Activated naive CD4-positive, alpha-beta T cell treated with anti-CD3 and anti-CD28 coated beads, Interleukin-2, amount 10 ng/mL, durations not matched to agents 7 days and 5 days (primary cell): ENCODE data around the gene MANEAL.

ENCODE experiments used
- CTCF ChIA-PET: fragments of 350-600 bp; sonication (Branson Sonifier 250); formaldehyde crosslinking; loops from one replicate; lab custom pipeline; 2021; ENCODE audit warnings: antibody characterized with exemption; lab: Charles Lee
- DNase-seq: peaks from one replicate; pipeline ENCODE4 v3.0.0-alpha.2; 2020
- H3K27ac Mint-ChIP-seq: one replicate; pipeline ENCODE4 v1.8.0; 2021; ENCODE audit warnings: mild to moderate bottlenecking, moderate library complexity, mixed read lengths
- H3K27me3 Mint-ChIP-seq: one replicate; pipeline ENCODE4 v1.8.0; 2021; ENCODE audit warnings: mild to moderate bottlenecking, mixed read lengths
- H3K36me3 Mint-ChIP-seq: one replicate; pipeline ENCODE4 v1.8.0; 2021; ENCODE audit warnings: mixed read lengths
- H3K4me1 Mint-ChIP-seq: one replicate; pipeline ENCODE4 v1.8.0; 2021; ENCODE audit warnings: mixed read lengths
- H3K4me3 Mint-ChIP-seq: one replicate; pipeline ENCODE4 v1.8.0; 2021; ENCODE audit warnings: mild to moderate bottlenecking, moderate library complexity, mixed read lengths
- H3K9me3 Mint-ChIP-seq: one replicate; pipeline ENCODE4 v1.8.0; 2021; ENCODE audit warnings: mixed read lengths

The MANEAL gene, protein sequence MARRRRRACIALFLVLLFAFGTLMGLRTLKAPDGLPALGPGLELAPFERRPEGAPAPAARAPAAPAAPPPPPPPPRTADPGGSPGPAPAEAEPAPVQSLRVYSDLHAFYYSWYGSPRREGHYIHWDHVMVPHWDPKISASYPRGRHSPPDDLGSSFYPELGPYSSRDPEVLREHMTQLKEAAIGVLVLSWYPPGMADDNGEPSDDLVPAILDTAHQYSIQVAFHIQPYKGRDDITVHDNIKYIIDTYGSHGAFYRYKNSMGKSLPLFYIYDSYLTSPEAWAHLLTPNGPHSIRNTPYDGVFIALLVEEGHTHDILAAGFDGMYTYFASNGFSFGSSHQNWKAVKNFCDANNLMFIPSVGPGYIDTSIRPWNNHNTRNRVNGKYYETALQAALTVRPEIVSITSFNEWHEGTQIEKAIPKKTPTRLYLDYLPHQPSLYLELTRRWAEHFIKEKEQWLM

GRCh38 chr1:37793773-37794371 lies at the start of gene MANEAL:
Gene MANEAL, plus strand, starts transcription at chr1:37793847. Its CDS starts 336 bp downstream, at chr1:37794183.
- CTCF ChIA-PET: no interaction called here
- peaks cover 65% of the 10 kb centered on the region for H3K27me3 Mint-ChIP-seq
- DNase-seq: peak; percentile 47
- peak within 1 kb of the TSS; percentile 65 for H3K4me3 Mint-ChIP-seq
- no peak within 1 kb of the TSS for H3K27ac Mint-ChIP-seq
- no peaks in the 10 kb centered on the region for H3K36me3 Mint-ChIP-seq
- no peaks in the 10 kb centered on the region for H3K9me3 Mint-ChIP-seq
- peaks cover 16% of the 10 kb centered on the region for H3K4me1 Mint-ChIP-seq

DNA sequence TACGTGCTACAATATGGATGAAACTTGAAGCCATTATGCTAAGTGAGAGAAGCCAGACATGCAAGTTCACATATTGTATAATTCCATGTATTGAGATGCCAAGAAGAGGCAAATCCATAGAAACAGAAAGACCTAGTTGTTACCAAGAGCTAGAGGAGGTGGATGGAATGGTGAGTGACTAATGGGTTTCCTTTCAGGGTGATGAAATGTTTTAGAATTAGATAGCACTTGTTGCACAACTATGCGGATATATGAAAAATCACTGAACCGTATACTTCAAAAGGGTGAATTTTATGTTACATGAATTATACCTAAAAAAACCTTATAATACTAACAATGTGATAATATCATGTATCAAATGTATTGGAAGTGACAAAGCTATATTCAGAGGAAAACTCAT lies 46.8 kb upstream of the MANEAL start:
- DNase-seq: no peak
- Mint-ChIP-seq H3K4me3 (no peak overlapping the region), H3K9me3 (peaks cover 2% of the 10 kb centered on the region), H3K4me1 (peaks cover under 1% of the 10 kb centered on the region), H3K27ac (no peak overlapping the region), H3K36me3 (no peaks in the 10 kb centered on the region), H3K27me3 (peaks cover 43% of the 10 kb centered on the region)
- CTCF ChIA-PET: no interaction called here

DNA sequence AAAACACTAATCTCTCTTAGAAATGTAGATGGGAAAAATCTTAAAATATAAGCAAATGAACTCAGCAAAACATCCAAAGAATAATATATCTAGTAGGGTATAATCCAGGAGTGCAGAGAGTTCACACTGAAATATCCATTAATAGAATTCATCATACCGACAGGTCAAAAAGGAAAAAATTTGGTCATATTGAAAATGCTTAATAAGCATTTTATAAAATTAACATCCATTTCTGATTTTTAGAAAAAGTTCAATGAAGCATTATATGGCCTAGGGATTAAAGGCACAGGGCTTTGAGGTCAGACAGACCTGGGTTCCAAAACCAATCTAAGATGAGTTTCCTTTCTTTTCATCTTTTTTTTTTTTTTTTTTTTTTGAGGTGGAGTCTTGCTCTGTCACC lies 45.1 kb upstream of the MANEAL start:
- Mint-ChIP-seq H3K4me1 (peaks cover 8% of the 10 kb centered on the region), H3K27ac (no peak overlapping the region), H3K27me3 (peaks cover 45% of the 10 kb centered on the region), H3K4me3 (no peak overlapping the region), H3K36me3 (no peaks in the 10 kb centered on the region), H3K9me3 (peaks cover 2% of the 10 kb centered on the region)
- DNase-seq: no peak
- CTCF ChIA-PET: no interaction called here

DNA sequence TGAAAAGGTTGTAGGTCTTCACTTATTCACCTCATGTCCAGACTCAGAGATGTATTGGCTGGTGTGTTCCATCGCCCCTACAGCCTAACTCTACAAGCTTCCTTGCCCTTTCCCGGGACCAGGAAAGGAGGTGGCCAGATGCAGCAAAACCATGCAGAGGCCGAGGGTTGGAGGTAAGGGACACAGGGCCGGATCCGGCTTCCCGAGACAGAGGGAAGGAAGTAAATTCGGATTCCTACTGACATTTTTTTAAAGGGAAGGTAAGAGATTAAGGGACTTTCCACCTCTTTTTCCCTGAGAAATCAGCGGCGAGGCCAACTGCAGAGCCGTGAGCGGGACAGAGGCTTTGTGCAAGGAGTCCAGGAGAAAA lies 41.4 kb upstream of the MANEAL start:
- CTCF ChIA-PET: no interaction called here
- peaks cover 8% of the 10 kb centered on the region for H3K4me1 Mint-ChIP-seq
- peaks cover 66% of the 10 kb centered on the region for H3K27me3 Mint-ChIP-seq
- DNase-seq: no peak
- H3K4me3 Mint-ChIP-seq: peak overlapping the region; percentile 63
- no peaks in the 10 kb centered on the region for H3K36me3 Mint-ChIP-seq
- no peak overlapping the region for H3K27ac Mint-ChIP-seq
- H3K9me3 Mint-ChIP-seq: no peaks in the 10 kb centered on the region

GRCh38 chr1:37752583-37753471 lies 40.8 kb upstream of the MANEAL start:
- DNase-seq: peak; percentile 33
- Mint-ChIP-seq H3K4me3 (peak overlapping the region; percentile 63), H3K36me3 (no peaks in the 10 kb centered on the region), H3K27me3 (peaks cover 64% of the 10 kb centered on the region), H3K9me3 (no peaks in the 10 kb centered on the region), H3K4me1 (peaks cover 8% of the 10 kb centered on the region), H3K27ac (no peak overlapping the region)
- CTCF ChIA-PET: no interaction called here

- Mint-ChIP-seq H3K4me3 (peak overlapping the region; percentile 56), H3K27me3 (peaks cover 64% of the 10 kb centered on the region), H3K9me3 (no peaks in the 10 kb centered on the region), H3K27ac (no peak overlapping the region), H3K4me1 (peaks cover 8% of the 10 kb centered on the region), H3K36me3 (no peaks in the 10 kb centered on the region)
- CTCF ChIA-PET: no interaction called here
- no peak for DNase-seq
Observed at GRCh38 chr1:37753473-37754321, 40.0 kb upstream of the MANEAL start.

DNA sequence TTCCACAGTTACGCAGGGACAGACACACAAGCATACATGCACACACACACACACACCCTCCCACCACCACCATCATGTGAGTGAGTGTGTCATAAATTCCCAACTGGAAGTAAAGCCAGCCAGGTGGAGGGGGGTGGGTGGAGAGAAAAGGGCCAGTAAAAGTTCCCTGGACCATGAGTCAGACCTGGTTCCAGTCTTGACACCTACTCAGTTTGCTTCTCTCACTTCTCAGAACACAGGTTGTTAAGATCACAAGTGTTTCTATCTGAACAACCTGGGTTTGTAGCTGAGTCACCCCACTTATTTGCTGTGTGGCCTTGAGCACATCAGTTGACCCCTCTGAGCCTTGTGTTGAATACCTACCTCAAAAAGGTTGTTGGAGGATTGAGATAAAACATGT lies 38.4 kb upstream of the MANEAL start:
- DNase-seq: no peak
- H3K36me3 Mint-ChIP-seq: no peaks in the 10 kb centered on the region
- H3K27me3 Mint-ChIP-seq: peaks cover 61% of the 10 kb centered on the region
- H3K4me1 Mint-ChIP-seq: peaks cover 8% of the 10 kb centered on the region
- no peak overlapping the region for H3K27ac Mint-ChIP-seq
- CTCF ChIA-PET: no interaction called here
- no peaks in the 10 kb centered on the region for H3K9me3 Mint-ChIP-seq
- H3K4me3 Mint-ChIP-seq: no peak overlapping the region

DNA sequence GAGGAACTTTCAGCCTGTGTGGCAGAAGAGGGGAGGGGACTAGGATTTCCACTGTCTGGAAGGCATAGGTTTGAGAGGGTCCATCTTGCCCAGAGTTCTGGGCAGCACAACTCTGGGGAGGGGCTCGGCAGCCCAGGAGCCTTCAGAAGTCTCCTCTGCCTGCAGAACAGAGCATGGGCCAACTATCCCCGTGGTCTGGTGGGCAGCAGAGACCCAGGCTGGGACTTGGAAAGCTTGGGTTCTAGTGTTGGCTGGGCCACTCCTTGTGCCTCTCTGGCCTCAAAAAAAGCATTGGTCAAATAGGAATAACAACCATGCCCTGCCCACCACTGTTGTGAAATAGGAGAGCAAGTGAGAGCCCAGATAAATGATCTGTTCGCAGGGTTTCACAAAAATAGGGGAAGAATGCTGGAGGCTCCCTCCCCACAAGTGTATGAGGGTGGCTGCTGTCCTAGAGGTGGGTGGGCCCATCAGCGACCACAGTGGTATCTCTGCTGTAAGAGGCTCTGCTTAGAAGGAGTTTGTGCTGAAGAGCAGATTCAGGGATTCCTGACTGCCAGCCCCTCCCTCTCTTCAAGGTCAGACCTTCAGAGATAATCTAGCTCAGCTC lies 37.6 kb upstream of the MANEAL start:
- DNase-seq: no peak
- H3K4me3 Mint-ChIP-seq: no peak overlapping the region
- no peak overlapping the region for H3K27ac Mint-ChIP-seq
- CTCF ChIA-PET: no interaction called here
- H3K4me1 Mint-ChIP-seq: peaks cover 8% of the 10 kb centered on the region
- H3K27me3 Mint-ChIP-seq: peaks cover 55% of the 10 kb centered on the region
- no peaks in the 10 kb centered on the region for H3K36me3 Mint-ChIP-seq
- H3K9me3 Mint-ChIP-seq: no peaks in the 10 kb centered on the region

DNA sequence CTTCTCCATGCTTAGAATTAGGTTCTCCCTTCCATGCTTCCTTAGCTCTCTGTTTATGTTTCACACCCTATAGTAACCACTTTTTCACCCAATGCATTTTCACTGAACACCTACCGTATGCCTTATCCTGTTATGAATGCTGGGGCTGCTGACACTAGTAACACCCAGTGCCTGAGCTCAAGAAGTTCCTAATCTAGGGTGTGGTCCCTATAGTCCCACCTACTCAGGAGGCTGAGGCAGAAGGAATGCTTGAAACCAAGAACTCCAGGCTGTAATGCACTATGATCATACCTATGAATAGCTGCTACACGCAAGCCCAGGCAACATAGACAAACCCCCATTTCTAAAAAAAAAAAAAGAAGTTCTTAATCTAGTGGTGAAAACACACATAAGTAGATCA lies 34.2 kb upstream of the MANEAL start:
- CTCF ChIA-PET: no interaction called here
- Mint-ChIP-seq H3K9me3 (no peaks in the 10 kb centered on the region), H3K4me1 (peaks cover 2% of the 10 kb centered on the region), H3K4me3 (no peak overlapping the region), H3K36me3 (no peaks in the 10 kb centered on the region), H3K27ac (no peak overlapping the region), H3K27me3 (peaks cover 57% of the 10 kb centered on the region)
- DNase-seq: no peak

DNA sequence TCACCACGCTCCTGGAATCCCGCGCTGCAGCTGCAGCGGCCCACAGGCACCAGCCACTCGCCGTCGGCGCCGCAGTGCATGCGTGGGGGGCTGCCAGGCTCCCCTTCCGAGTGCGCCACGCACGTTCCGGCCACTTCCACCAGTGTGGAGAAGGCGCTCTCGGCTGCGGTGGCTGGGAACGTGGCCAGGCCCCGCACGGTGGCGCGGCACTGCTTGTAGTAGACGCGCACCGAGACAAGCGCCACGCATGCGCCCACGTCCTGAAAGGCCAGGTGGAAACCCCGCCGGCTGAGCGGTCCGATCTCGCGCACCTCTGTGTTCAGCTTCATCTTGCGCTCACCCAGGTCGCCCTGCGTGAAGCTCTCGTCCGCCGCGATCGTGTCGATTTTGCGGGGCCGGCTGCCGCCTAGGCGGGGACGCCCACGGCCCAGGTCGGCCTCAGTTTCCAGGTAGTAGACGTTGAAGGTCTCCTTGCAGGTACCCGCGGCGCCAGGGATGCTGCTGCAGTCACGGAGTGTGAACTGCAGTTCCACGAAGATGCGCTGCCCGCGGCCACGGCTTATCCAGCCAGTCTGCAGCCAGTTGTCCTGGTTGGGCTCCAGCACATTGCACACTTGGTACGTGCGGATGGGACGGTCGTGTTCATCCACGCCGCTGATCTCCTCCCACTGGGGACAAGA lies 32.1 kb upstream of the MANEAL start:
- CTCF ChIA-PET: no interaction called here
- Mint-ChIP-seq H3K4me1 (peaks cover 9% of the 10 kb centered on the region), H3K36me3 (no peaks in the 10 kb centered on the region), H3K27ac (no peak overlapping the region), H3K27me3 (peaks cover 57% of the 10 kb centered on the region), H3K9me3 (no peaks in the 10 kb centered on the region), H3K4me3 (no peak overlapping the region)
- no peak for DNase-seq

DNA sequence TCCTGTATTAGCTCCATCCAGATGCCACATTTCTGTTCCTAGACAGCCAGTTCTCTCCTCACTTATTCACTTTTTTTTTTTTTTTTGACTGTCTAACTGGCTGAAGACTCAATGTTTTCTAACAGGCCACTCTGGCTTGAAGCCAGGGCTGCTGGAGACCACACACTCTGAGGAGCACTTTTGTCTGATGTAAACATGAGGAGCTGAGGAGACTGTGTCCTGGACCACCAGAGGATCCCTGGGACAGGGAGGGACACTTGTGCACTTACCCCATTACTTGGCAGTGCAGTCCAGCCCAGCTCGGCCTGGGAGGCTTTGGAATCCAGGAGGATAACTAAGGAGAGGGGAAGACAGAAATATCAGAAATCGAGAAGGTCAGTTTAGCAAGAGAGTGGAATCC lies 31.1 kb upstream of the MANEAL start:
- CTCF ChIA-PET: no interaction called here
- H3K27me3 Mint-ChIP-seq: peaks cover 66% of the 10 kb centered on the region

DNA sequence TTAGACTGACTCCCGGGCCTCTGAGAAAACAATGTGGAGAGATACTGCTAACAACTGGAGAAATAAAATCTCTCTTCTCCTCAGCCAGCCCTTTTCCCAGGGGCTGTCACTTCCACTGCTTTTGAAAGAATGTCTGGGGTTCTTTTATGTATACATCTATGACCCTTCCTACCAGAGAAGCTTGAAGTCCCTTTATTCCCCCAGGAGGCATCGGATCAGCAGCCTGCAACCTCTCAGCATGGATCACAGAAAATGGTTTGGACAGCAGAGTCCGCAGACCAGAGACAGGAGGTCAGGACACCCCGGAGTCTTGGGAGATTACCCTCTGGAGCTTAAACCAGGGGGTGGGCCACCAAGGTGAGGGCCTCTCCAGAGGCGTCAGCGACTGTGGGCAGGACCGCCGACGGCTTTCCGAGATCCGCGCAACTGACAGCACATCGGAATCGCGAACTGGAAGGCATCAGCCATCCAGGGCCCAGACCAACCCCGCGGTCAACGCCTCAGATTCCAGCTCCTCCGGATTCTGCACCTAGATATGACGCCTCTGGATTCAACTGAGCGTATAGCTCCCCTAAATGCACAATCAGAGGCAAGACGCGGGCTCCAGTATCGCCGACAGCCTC lies 29.7 kb upstream of the MANEAL start:
- no peak for DNase-seq
- no peak overlapping the region for H3K27ac Mint-ChIP-seq
- H3K36me3 Mint-ChIP-seq: no peaks in the 10 kb centered on the region
- CTCF ChIA-PET: no interaction called here
- H3K4me1 Mint-ChIP-seq: peaks cover 9% of the 10 kb centered on the region
- peaks cover 79% of the 10 kb centered on the region for H3K27me3 Mint-ChIP-seq
- no peaks in the 10 kb centered on the region for H3K9me3 Mint-ChIP-seq
- H3K4me3 Mint-ChIP-seq: no peak overlapping the region

More for the DNA sequence above, 31.1 kb upstream of the MANEAL start:
- DNase-seq: no peak
- no peaks in the 10 kb centered on the region for H3K36me3 Mint-ChIP-seq
- H3K27ac Mint-ChIP-seq: no peak overlapping the region
- peaks cover 9% of the 10 kb centered on the region for H3K4me1 Mint-ChIP-seq
- H3K9me3 Mint-ChIP-seq: no peaks in the 10 kb centered on the region
- no peak overlapping the region for H3K4me3 Mint-ChIP-seq

DNA sequence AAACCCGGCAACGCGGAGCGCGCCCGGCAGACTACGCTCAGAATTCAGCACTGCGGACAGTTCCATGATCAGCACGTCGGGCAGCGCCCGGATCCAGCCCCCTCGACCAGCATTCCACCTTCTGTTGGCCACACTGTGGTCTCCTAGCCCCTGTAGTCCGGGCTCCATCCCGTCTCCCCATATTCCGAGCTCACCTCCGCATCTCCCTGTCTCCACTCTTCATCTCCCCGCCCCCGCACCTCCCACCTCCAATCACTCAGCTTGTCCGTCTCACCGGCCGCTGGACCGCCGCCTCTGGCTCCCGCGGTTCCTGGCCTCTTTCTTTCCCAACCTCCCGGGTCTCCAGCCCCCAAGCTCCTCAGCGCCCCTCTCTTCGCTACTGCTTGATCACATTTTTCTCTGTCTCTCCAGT lies 29.2 kb upstream of the MANEAL start:
- no peak overlapping the region for H3K4me3 Mint-ChIP-seq
- H3K4me1 Mint-ChIP-seq: peaks cover 9% of the 10 kb centered on the region
- H3K36me3 Mint-ChIP-seq: no peaks in the 10 kb centered on the region
- H3K27me3 Mint-ChIP-seq: peaks cover 84% of the 10 kb centered on the region
- H3K27ac Mint-ChIP-seq: no peak overlapping the region
- no peaks in the 10 kb centered on the region for H3K9me3 Mint-ChIP-seq
- CTCF ChIA-PET: no interaction called here
- DNase-seq: peak; percentile 74
